ENCODE measurements around the gene NRXN2.

Gene NRXN2

DNA sequence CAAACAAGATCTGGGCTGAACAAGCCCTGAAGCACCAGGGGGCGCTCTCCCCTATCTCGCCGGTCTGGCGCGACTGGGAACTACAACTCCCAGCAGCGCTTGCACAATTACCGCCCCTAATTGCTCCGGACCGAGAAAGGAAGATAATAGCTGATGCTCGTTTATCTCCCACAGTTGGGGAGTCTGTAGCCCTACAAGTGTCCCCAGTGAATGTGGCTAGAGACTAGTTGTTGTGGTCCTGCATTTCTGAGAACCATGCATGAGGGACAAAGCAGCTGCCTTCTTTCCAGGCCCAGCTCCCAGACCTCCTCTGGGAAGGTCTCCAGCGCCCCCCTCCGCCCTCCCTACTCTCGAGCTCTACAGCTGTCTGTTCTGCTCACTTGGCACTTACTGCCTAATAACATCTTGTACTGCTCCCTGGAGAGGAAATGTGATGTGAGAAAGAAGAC, 34.4 kb downstream of the NRXN2 start:
- no peak overlapping the region for H3K27ac ChIP-seq
- no peak for TF ChIP-seq ZFX (IDR thresholded peaks at IDR 0.05)
- TF ChIP-seq, protein P1, sequence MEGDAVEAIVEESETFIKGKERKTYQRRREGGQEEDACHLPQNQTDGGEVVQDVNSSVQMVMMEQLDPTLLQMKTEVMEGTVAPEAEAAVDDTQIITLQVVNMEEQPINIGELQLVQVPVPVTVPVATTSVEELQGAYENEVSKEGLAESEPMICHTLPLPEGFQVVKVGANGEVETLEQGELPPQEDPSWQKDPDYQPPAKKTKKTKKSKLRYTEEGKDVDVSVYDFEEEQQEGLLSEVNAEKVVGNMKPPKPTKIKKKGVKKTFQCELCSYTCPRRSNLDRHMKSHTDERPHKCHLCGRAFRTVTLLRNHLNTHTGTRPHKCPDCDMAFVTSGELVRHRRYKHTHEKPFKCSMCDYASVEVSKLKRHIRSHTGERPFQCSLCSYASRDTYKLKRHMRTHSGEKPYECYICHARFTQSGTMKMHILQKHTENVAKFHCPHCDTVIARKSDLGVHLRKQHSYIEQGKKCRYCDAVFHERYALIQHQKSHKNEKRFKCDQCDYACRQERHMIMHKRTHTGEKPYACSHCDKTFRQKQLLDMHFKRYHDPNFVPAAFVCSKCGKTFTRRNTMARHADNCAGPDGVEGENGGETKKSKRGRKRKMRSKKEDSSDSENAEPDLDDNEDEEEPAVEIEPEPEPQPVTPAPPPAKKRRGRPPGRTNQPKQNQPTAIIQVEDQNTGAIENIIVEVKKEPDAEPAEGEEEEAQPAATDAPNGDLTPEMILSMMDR (conservative IDR thresholded peaks at IDR 0.05): peak; percentile 98

DNA sequence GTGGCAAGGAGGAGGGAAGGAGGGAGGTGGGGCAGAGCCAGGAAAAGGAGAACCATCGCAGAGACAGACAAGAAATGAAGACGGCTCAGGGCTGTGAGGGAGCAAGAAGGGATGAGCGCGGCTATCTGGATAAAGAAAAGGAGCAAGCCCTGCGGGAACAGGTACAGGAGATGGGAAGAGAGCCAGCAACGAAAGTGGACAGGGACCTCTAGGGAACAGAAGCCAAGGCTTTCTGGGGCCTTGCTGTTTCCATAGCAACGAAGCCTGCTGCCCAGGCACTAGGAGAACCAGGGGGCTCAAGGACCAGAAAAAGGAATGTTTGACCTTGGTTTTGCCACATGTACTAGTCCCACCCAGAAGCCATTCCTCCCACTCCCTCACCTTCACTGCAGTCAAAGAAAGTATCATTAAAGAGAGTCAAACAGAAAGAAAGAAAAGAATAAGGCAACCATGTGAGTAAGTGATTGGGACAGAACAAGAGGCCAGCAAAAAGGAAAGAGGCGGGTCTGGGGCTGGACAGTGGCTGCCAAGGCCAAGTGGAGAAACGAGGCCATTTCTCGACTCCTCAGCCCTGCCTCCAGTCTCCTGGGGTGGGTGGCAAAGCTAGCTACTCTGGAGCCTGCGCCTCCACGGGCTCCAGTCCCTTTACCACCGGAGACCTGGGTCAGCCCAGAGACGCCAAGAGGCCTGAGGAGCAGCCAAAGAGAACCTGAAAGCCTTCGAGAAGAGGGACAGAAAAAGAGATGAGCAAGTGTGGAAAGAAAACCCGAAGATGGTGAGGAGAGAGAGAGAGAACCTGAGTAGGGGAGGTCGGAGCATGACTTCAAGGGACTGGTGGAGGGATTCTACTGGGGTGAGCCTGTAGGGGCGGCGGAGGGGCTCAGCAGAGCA, 35.1 kb downstream of the NRXN2 start:
- H3K27ac ChIP-seq: no peak overlapping the region

DNA sequence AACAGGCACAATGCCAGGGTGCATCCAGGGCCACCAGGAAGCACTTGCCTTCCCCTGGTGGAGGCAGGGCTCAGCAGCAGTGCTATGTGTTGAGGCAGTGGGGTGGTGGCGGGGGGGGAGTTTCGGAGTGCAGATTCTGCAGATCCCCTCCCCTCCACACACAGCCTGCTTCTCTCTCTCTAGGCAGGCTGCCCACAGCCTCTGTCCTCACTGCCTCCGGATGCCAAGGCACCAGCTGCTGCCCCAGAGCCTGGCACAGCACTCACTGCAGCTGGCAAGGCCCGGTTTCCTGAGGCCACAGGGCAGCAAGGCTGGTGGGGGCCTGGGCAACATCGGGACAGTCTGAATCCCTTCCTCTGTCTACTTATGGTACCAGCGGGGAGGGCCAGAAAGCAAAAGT, 35.8 kb downstream of the NRXN2 start:
- H3K27ac ChIP-seq: no peak overlapping the region

More for the DNA sequence above, 35.1 kb downstream of the NRXN2 start:
- TF ChIP-seq ZFX (IDR thresholded peaks at IDR 0.05): no peak
- TF ChIP-seq, protein P1 (conservative IDR thresholded peaks at IDR 0.05): no peak

DNA sequence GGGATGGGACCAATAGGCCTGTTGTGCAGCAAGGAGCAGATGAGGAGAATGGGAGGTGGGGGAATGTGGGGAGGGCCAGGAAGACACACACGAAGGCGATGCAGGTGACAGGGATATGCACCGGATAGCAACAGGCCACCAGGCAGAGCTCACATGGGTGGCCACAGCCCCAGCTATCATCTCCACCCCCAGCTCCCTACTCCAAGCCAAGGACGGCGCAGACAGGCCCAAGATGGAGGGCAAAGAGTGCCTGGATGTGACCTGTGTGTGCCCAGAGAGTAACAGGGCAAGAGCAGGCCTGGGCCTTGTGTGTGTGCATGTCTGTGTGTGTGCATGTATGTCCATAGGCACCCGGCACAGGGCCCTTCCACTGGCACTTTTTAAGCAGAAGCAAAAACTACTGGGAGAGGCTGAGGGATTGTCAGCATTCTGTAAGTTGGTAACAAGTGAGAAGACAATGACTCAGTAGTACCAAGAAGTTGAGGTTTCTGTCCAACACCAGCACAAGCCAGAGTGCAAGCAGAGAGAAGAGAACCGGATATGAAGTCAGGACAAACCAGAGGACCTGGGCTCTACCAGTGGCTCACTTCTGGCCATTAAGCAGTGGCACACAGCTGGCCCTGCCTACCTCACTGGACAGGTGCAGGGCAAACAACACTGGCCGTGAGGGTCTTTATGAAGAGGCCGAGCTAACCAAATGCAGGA, 36.4 kb downstream of the NRXN2 start:
- H3K27ac ChIP-seq: no peak overlapping the region
- TF ChIP-seq, protein P1 (conservative IDR thresholded peaks at IDR 0.05): no peak
- TF ChIP-seq ZFX (IDR thresholded peaks at IDR 0.05): no peak

More for the DNA sequence above, 35.8 kb downstream of the NRXN2 start:
- TF ChIP-seq, protein P1 (conservative IDR thresholded peaks at IDR 0.05): no peak
- TF ChIP-seq ZFX (IDR thresholded peaks at IDR 0.05): no peak

DNA sequence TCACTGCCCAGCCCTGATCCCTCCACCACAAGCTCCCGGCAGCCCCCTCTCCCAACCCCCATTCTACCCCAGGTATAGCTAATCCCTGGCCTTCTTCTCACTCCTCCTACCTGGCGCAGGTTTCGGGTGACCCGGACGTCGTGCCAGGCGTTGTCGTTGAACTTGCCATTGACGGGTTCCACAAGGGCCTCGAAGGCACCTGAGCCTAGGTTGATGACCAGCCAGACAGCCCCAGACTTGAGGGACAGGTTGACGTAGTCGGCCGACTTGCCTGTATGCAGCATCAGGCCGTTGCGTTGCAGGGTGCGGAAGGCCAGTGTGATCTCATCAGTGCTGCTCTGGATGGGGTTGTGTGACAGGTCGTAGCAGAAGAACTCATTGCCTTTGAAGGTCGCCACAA, 37.5 kb downstream of the NRXN2 start:
- TF ChIP-seq, protein P1 (conservative IDR thresholded peaks at IDR 0.05): no peak
- TF ChIP-seq ZFX (IDR thresholded peaks at IDR 0.05): no peak
- no peak overlapping the region for H3K27ac ChIP-seq

DNA sequence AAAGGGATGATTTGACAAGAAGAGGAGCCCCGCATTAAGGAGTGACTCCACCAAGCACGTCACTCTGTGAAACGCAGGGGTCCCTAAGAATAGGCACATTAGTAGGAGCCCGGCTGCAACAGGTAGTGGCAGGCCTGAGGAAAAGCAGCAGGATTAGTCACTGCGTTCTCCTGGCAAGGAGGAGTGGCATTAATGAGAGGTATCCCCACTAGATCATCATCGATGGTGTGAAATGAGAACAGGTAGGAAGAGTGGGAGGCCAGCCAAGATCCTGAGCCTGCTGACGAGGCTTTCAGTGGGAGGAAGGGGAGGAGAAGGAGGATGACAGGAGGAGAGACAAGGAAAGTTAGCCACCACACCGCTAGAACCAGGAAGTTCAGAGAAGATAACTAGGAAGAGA, 38.6 kb downstream of the NRXN2 start:
- TF ChIP-seq, protein P1 (conservative IDR thresholded peaks at IDR 0.05): no peak
- TF ChIP-seq ZFX (IDR thresholded peaks at IDR 0.05): no peak
- no peak overlapping the region for H3K27ac ChIP-seq

DNA sequence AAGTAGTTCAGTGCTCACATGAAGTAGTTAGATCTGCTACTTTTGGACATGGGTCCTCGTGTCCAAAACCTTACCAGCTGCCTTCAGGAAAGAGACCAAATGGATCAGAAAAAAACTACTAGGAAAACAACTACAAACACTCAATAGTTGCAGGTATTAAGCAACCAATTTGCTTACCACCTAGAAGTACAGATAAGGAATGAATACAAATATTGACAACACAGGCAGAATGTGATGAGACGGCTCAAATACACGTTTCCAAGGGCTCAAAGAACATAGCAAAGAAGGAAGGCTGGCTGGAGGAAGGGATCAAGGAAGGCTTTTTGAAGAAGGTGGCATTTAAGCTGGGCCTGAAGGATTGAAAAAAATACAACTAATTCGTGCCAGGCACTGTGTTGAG, 41.8 kb downstream of the NRXN2 start:
- H3K27ac ChIP-seq: no peak overlapping the region
- TF ChIP-seq ZFX (IDR thresholded peaks at IDR 0.05): no peak
- TF ChIP-seq, protein P1 (conservative IDR thresholded peaks at IDR 0.05): no peak

Measured in C4-2B (cell line).